ENCODE data around the gene VAMP7. TPM values are rescaled to one million over a fixed set of nuclear protein-coding genes. Genes with fewer than 3 reads are reported as not detected.
"Not testable (repeated sequence)": the region's sequence is repeated elsewhere in the genome, so short reads cannot be mapped to it uniquely, and the experiment has no call there.

The VAMP7 gene
- total and polyA plus RNA-seq, 12 donors, result 14.0 to 73.6 (median 38.1) TPM

GRCh38 chrX:155968326-155968661 lies 87.1 kb downstream of the VAMP7 start:
- H3K9me3 ChIP-seq (replicated peaks in 1 of 3), result no peaks in the 10 kb centered on the region
- no peak overlapping the region for H3K4me3 ChIP-seq
- no peaks in the 10 kb centered on the region for H3K4me1 ChIP-seq (replicated peaks in 1 of 2)
- H3K36me3 ChIP-seq (replicated peaks in 1 of 2), result no peaks in the 10 kb centered on the region
- WGBS, 4 donors, result 35 to 52% (median 46%) methylated on average over 1 of the region's 1 CpG
- intact Hi-C loops (cut with DNase I), result no loop called here
- no peak for TF ChIP-seq POLR2A (IDR thresholded peaks at IDR 0.05)
- DNase-seq, result no peak
- no peaks in the 10 kb centered on the region for H3K27me3 ChIP-seq
- H3K27ac ChIP-seq, result no peak overlapping the region

- Histone ChIP-seq H3K9me3 (replicated peaks in 1 of 3) (no peaks in the 10 kb centered on the region), H3K36me3 (replicated peaks in 1 of 2) (no peaks in the 10 kb centered on the region), H3K4me3 (no peak overlapping the region), H3K4me1 (replicated peaks in 1 of 2) (no peaks in the 10 kb centered on the region), H3K27me3 (no peaks in the 10 kb centered on the region), H3K27ac (no peak overlapping the region)
- WGBS, 4 donors, result 30 to 40% (median 34%) methylated on average over 4 to 5 of the region's 5 CpGs
- no peak for DNase-seq
- TF ChIP-seq CTCF (IDR thresholded peaks at IDR 0.05), result no peak
- no peak for TF ChIP-seq POLR2A (IDR thresholded peaks at IDR 0.05)
- intact Hi-C loops (cut with DNase I), result no loop called here
These were observed 87.6 kb downstream of the VAMP7 start for GRCh38 chrX:155968791-155969190.

- H3K27ac ChIP-seq; H3K27me3 ChIP-seq; H3K9me3 ChIP-seq (replicated peaks in 1 of 3); H3K4me3 ChIP-seq; H3K4me1 ChIP-seq (replicated peaks in 1 of 2); intact Hi-C loops (cut with DNase I); DNase-seq; H3K36me3 ChIP-seq (replicated peaks in 1 of 2): not testable (repeated sequence)
- WGBS, 4 donors, result 61 to 69% (median 65%) methylated on average over 5 of the region's 5 CpGs
These were observed 90.5 kb downstream of the VAMP7 start for GRCh38 chrX:155971658-155972057.

- 71 to 80% (median 75%) methylated on average over 7 of the region's 7 CpGs for WGBS, 4 donors
These were observed 91.1 kb downstream of the VAMP7 start for GRCh38 chrX:155972241-155972640.

GRCh38 chrX:155983326-155983725 lies 102.2 kb downstream of the VAMP7 start:
- intact Hi-C loops (cut with DNase I), result no loop called here
- no peak for DNase-seq
- no peaks in the 10 kb centered on the region for H3K4me1 ChIP-seq (replicated peaks in 1 of 2)
- WGBS, 4 donors, result 56 to 87% (median 72%) methylated on average over 2 of the region's 2 CpGs
- TF ChIP-seq POLR2A (IDR thresholded peaks at IDR 0.05), result no peak
- TF ChIP-seq CTCF (IDR thresholded peaks at IDR 0.05), result no peak
- H3K27me3 ChIP-seq, result no peaks in the 10 kb centered on the region
- H3K36me3 ChIP-seq (replicated peaks in 1 of 2), result no peaks in the 10 kb centered on the region
- no peak overlapping the region for H3K4me3 ChIP-seq
- H3K9me3 ChIP-seq (replicated peaks in 1 of 3), result no peaks in the 10 kb centered on the region
- H3K27ac ChIP-seq, result no peak overlapping the region

More at GRCh38 chrX:155972241-155972640, 91.1 kb downstream of the VAMP7 start:
- H3K27me3 ChIP-seq; H3K27ac ChIP-seq; DNase-seq; H3K4me3 ChIP-seq; H3K4me1 ChIP-seq (replicated peaks in 1 of 2); H3K36me3 ChIP-seq (replicated peaks in 1 of 2); intact Hi-C loops (cut with DNase I); H3K9me3 ChIP-seq (replicated peaks in 1 of 3): not testable (repeated sequence)

GRCh38 chrX:155985208-155985607 lies 104.1 kb downstream of the VAMP7 start:
- Histone ChIP-seq H3K4me3 (no peak overlapping the region), H3K27me3 (no peaks in the 10 kb centered on the region), H3K27ac (no peak overlapping the region), H3K4me1 (replicated peaks in 1 of 2) (no peaks in the 10 kb centered on the region), H3K36me3 (replicated peaks in 1 of 2) (no peaks in the 10 kb centered on the region), H3K9me3 (replicated peaks in 1 of 3) (no peaks in the 10 kb centered on the region)
- no peak for TF ChIP-seq CTCF (IDR thresholded peaks at IDR 0.05)
- TF ChIP-seq POLR2A (IDR thresholded peaks at IDR 0.05), result no peak
- DNase-seq, result no peak
- 58 to 63% (median 60%) methylated on average over 2 of the region's 2 CpGs for WGBS, 4 donors
- intact Hi-C loops (cut with DNase I), result no loop called here

- H3K4me3 ChIP-seq; H3K27ac ChIP-seq; H3K36me3 ChIP-seq (replicated peaks in 1 of 2); H3K27me3 ChIP-seq; DNase-seq; H3K4me1 ChIP-seq (replicated peaks in 1 of 2); H3K9me3 ChIP-seq (replicated peaks in 1 of 3); intact Hi-C loops (cut with DNase I): not testable (repeated sequence)
- WGBS, 4 donors, result 27 to 36% (median 30%) methylated on average over 2 of the region's 2 CpGs; no CpG with 5 or more reads in 1 of the 4 donors
These were observed 105.8 kb downstream of the VAMP7 start for GRCh38 chrX:155986995-155987394.

Data from adrenal gland (tissue), 12 donors.